KOPT-K1 (cell line): ENCODE data around the gene USP6NL.
"Not testable (repeated sequence)": the region's sequence is repeated elsewhere in the genome, so short reads cannot be mapped to it uniquely, and the experiment has no call there.

Source experiments
- H3K27ac ChIP-seq: fragments of 200-600 bp; sonication (generic); 2 replicates; pipeline ENCODE4 v1.5.1; 2016; ENCODE audit warnings: antibody characterized with exemption, mild to moderate bottlenecking, low read depth, low read length; ENCODE audit not compliant: poor library complexity, severe bottlenecking
- H3K36me3 ChIP-seq: fragments of 200-600 bp; sonication (generic); 2 replicates; pipeline ENCODE4 v1.5.1; 2017; ENCODE audit warnings: antibody characterized with exemption, mild to moderate bottlenecking, low read length, moderate library complexity; ENCODE audit not compliant: insufficient read depth
- H3K9me3 ChIP-seq: fragments of 200-600 bp; sonication (generic); 2 replicates; pipeline ENCODE4 v1.5.1; 2017; ENCODE audit warnings: antibody characterized with exemption, low read length, mild to moderate bottlenecking; ENCODE audit not compliant: insufficient read depth, poor library complexity, severe bottlenecking

USP6NL gene

DNA sequence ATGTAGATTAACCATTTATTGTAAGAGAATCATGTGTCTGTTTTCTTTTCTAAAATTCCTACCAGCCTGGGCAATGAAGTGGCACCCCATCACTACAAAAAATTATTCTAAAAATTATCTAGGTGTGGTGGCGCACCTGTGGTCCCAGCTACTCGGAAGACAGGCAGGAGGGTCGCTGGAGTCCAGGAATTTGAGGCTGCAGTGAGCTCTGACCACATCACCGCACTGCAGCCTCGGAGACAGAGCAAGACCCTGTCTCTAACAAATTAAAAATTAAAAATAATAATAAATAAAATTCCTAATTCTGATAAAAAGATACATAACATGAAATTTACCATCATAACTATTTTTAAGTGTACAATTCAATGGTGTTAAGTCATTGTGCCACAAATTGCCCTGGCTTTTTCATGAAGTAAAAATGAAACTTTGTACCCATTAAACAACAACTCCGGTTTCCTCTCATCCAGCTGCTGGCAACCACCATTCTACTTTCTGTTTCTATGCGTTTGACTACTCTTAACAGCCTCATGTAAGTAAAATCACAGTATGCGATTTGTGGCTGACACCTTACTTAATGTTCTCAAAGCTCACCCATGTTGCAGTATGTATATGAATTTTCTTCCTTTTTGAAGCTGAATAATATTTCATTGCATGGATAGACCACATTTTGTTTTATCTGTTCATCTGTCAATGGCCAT, 20.6 kb upstream of the USP6NL start:
- Histone ChIP-seq H3K9me3 (no peaks in the 10 kb centered on the region), H3K27ac (peak overlapping the region; percentile 60), H3K36me3 (no peaks in the 10 kb centered on the region)

DNA sequence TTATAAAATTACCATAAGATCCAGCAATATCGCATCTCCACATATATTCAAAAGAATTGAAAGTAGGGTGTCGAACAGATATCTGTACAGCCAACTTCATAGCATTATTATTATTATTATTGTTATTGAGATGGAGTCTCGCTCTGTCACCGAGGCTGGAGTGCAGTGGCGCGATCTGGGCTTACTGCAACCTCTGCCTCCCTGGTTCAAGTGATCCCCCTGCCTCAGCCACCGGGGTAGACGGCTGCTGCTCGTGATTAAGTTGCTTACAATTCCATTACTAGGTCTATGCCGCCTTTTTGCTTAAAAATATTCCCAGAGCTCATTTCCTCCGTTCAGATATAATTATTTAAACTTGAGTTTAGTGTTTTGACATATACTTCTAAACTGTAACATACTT, 19.8 kb upstream of the USP6NL start:
- no peak overlapping the region for H3K27ac ChIP-seq
- no peaks in the 10 kb centered on the region for H3K9me3 ChIP-seq
- H3K36me3 ChIP-seq = no peaks in the 10 kb centered on the region

DNA sequence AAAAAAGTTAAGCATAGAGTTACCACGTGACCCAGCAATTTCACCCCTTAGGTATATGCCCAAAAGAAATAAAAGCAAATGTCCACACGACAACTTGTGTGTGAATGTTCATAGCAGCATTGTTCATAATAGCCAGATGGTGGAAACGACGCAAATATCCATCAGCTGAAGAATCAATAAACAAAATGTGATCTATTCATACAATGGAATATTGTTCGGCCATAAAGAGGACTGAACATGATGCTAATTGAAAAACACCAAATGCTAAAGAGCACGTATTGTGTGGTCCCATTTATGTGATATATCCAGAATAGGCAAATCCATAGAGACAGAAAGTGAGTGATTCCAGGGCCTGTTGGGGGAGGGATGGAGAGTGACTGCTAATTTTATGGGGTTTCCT, 18.3 kb upstream of the USP6NL start:
- Histone ChIP-seq H3K36me3 (no peaks in the 10 kb centered on the region), H3K27ac (no peak overlapping the region), H3K9me3 (no peaks in the 10 kb centered on the region)

DNA sequence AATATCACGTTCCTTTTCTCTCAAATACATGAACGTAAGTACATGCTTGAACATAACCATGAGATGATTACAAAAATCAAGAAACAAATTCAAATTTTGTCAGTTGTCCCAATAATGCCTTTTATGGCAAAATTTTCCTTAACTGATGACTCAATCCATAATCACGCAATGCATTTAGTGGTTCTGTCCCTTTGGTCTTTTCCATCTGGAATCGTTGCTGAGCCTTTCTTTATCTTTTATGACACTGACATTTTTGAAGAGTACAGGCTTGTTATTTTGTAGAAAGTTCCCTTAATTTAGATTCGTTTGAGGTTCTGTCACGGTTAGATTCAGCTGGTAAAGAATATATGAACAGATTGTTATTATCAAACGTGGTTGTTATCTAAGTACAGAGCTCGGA, 16.5 kb upstream of the USP6NL start:
- H3K36me3 ChIP-seq, H3K9me3 ChIP-seq, H3K27ac ChIP-seq: not testable (repeated sequence)

DNA sequence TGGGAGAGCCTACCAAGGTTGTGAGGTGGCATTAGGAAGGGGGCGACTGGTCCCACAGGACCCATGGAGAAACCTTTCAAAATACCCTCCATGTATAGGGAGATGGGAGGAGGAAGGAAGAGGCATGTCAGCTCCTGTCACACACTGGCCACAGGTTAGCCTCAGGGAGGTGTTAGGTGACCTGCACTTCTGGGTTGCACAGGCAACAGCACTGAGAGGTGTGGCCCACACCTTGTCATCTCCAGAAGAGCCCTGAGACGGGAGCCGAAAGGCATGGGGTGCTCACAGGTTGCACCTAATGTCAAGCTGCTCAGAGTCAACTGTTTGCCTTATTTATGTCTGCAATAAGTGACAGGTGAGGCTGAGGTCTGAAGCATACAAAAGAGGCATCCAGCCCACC, 14.6 kb upstream of the USP6NL start:
- H3K36me3 ChIP-seq = no peaks in the 10 kb centered on the region
- no peak overlapping the region for H3K27ac ChIP-seq
- no peaks in the 10 kb centered on the region for H3K9me3 ChIP-seq

DNA sequence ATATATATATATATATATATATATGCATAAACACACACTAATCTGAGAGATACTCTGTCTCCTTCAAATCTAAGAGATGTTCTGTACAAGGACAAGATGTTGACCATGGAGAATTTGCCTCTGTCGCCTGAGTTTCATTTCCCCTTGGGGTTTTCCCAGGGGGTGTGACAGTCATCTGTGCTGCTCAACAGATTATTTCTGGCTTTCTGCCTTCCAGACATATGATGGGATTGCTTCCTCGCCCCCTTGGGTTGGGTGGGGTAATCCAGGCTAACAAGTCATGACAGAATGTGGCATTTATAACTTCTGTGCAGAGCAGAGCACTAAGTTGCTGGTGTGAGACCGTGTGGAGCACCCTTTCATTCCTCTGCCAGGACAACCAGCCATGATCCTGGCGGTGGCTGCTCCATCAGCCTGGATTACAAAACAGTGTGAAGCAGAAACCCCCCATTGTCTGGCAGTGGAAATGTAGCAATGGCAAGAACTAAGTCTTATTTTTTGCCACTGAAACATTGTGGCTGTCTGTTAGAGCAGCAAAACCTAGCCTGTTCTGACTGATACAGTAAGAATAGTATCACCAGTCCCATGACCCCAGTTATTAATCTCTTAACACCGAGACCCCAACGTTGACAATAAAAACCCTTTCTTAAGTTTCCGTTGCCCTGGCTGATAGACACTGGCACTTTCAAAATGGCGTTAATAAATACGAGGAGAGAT, 13.7 kb upstream of the USP6NL start:
- H3K27ac ChIP-seq = no peak overlapping the region
- H3K36me3 ChIP-seq = no peaks in the 10 kb centered on the region
- no peaks in the 10 kb centered on the region for H3K9me3 ChIP-seq

DNA sequence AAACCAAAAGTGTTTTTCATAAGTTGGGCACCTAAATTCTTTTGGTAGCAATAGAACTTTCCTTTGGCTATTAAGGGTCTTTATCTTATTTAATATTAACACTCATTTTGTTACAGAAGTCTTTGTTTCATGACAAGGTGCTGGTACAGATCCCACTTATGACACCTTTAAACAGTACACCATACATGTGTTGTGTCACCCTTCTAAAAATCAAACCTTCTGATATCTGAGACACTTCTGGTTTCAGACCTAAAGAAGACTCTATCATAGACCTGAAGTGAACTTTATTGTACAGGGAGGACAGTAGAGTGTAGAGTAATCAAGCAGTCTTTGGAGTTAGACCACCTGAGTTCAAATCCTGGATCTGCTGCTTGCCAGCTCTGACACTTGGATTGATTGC, 5.8 kb upstream of the USP6NL start:
- H3K36me3 ChIP-seq = no peaks in the 10 kb centered on the region
- H3K27ac ChIP-seq = no peak overlapping the region
- H3K9me3 ChIP-seq = peaks cover 6% of the 10 kb centered on the region

DNA sequence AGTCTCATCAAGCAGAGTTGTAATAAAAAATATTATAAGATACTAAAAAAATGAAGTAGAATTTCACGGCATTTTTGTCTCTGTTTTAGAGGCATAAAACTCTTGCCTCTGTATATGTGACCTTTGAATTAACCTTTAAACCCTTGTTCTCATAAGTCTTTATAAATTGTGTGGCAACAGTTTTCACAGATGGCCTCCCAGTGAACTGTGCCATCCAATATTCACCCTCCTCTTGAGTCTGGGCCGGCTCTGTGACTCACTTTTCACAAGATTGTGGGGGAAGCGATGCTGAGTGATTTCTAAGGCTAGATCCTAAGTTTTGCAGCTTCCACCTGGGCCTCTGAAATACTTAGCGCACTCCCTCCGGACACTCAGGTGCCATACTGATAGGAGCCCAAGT, 4.6 kb upstream of the USP6NL start:
- Histone ChIP-seq H3K27ac (no peak overlapping the region), H3K9me3 (peaks cover 6% of the 10 kb centered on the region), H3K36me3 (no peaks in the 10 kb centered on the region)

DNA sequence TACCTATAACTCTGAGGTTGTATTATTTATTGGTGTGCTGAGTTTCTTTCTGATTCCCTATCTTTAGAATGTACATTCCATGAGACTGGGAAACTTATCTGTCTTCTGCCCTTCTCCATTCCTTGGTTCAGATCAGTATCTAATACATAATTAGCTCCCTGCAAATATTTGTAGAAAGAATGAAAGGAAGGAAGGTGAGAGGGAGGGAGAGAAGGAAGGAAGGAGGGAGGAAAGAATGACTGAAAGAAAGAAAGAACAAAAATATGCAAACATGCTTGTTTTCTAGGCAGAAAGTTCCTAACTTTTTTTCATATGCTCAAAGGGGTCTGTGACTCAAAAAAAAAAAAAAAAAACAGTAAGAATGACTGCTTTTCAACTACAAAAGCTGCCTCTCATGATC, 3.9 kb upstream of the USP6NL start:
- H3K9me3 ChIP-seq = peaks cover 6% of the 10 kb centered on the region
- no peaks in the 10 kb centered on the region for H3K36me3 ChIP-seq
- no peak overlapping the region for H3K27ac ChIP-seq

DNA sequence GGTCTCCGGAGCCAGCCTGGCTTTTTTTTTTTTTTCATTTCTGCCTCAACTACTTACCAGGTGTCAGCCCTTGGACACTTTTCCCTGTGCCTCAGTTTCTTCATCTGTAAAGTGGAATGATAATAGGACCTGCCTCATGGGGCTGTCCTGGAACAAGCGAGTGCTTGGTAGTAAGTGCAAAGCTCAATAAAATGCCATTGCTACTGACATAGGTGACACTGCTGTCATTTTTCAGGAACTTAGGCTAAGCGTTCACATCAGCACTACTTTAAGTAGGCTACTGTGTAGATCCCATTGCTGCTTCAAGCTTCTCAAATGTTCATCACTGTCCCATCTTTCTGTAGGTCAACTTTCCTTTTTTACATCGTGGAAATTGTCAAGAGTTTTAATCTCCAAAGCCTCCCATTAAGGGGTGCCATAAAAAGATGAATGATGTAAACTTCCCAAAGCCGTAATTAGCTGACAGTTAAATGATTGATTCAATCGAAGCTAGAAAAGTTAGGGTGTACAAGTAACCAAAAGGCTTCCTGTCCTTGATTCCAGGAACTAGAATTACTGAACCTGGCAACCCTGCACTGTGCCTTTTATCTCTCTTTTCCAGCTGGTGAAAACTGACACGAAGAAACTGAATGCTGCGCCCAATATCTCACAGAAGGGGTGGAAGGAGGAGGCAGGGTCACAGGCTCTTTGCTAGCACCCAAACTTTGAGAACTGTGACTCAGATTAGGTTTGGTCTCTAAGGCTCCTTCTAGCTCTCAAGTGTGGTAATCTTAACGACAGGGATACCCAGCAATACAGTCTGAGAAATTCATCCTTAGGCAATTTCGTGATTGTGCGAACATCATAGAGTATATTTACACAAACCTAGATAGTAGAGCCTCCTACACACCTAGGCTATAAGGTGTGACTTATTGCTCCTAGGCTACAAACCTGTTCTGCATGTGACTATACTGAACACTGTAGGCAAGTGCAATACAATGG, 861 bp upstream of the USP6NL start:
- Histone ChIP-seq H3K9me3 (peaks cover 3% of the 10 kb centered on the region), H3K36me3 (no peaks in the 10 kb centered on the region), H3K27ac (peak overlapping the region; percentile 74)

DNA sequence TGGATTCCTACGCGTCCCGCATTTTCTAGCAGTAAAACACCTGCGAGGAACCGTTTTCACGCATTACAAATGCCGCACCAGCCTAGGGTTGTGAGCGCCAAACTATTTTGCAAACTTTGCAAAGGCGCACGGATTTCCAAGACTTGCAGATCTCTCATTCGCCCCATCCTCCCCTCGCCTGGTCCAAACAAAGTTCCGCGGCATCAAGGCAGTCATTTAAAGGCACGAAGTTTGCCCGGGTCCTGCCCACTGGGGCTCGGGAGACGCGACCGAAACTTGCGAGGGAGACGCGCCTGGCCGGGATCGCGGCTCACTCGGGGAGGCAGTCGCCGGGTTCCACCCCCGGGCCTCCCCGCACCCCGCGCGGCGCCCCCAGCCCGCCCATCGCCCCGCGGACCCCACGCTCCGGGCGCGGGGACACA, 613 bp downstream of the USP6NL start:
- no peaks in the 10 kb centered on the region for H3K36me3 ChIP-seq
- peaks cover 4% of the 10 kb centered on the region for H3K9me3 ChIP-seq
- H3K27ac ChIP-seq = peak overlapping the region; percentile 74

DNA sequence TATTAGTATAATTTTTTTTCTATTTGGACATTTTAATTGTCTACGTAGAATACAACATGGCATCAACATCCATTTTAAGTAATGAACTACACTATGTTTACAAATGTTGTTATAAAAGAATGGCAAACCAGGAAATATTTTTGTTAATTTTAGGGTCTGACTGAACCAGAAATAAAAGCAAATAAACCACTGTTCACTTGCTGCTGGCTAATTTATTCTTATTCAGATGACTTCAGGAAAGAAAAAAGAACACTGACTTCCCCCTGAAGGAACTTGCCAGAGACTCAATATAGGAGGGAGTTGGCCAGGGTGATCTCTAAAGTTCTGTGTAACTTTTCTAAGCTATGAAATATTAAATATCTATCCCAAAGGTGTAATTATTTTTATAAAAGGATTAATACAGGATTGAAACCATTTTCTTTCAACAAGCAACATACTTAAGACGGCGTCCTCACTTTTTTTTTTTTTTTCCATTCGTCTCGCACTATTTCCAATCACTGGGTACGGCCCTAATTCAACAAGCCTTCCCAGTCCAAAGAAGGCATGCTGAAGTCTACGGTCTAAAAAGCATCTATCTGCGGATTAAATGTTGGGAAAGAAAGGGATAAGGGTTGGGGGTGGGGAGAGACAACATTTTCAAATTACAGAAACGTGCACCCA, 1.2 kb downstream of the USP6NL start:
- no peaks in the 10 kb centered on the region for H3K36me3 ChIP-seq
- peaks cover 9% of the 10 kb centered on the region for H3K9me3 ChIP-seq
- peak overlapping the region; percentile 74 for H3K27ac ChIP-seq

DNA sequence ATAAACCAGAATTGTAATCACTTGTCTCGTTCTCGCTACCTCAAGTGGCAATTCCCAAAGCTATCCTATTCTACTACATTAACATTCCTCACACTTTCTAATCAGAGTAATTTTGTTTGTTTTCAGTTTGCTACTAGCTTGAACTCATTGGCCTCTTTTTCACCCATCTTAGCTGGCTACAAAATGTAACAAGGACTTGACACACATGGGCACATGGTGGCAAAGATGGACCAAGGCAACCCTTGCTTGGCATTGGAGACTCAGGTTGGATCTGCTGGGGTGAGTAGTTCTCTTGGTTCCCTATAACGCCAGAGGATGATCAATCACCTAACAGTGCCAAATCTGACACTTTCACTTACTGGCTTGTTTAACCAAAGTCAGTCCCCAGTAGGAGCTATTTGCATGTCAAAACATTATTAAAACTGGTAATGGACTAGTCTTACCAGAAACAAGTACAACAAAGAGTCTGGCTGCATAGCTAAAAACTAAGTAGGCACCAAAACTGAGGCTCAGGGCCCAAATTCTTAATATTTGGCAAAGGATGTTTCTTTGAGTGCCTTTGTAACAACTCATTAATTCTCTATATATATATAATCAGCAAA, 1.9 kb downstream of the USP6NL start:
- peak overlapping the region; percentile 8 for H3K27ac ChIP-seq
- peaks cover 12% of the 10 kb centered on the region for H3K9me3 ChIP-seq
- H3K36me3 ChIP-seq = no peaks in the 10 kb centered on the region

DNA sequence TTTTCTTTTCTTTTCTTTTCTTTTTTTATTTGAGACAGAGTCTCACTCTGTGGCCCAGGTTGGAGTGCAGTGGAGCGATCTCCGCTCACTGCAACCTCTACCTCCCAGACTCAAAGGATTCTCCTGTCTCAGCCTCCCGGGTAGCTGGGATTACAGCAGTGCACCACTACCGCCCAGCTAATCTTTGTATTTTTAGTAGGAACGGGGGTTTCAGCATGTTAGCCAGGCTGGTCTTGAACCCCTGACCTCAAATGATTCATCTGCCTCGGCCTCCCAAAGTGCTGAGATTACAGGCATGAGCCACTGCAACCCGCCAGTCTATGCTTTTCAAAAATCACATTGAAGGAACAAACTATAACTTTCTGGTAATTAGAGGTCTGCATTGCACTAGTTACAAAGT, 2.4 kb downstream of the USP6NL start:
- Histone ChIP-seq H3K9me3 (peaks cover 12% of the 10 kb centered on the region), H3K27ac (peak overlapping the region; percentile 8), H3K36me3 (no peaks in the 10 kb centered on the region)
